Activated CD4-positive, alpha-beta T cell treated with anti-CD3 and anti-CD28 coated beads, Interleukin-2, Interleukin-6, amounts not matched to agents 100 ng/mL and 50 ng/mL, durations not matched to agents 16 hours and 8 hours (primary cell): ENCODE results near the gene SLC6A9.
A peak's percentile ranks its signal among the peaks of the same experiment; 100 is the strongest.

Experiments
- DNase-seq: peaks from one replicate; pipeline ENCODE4 v3.0.0-alpha.2; 2020

The SLC6A9 gene

DNA sequence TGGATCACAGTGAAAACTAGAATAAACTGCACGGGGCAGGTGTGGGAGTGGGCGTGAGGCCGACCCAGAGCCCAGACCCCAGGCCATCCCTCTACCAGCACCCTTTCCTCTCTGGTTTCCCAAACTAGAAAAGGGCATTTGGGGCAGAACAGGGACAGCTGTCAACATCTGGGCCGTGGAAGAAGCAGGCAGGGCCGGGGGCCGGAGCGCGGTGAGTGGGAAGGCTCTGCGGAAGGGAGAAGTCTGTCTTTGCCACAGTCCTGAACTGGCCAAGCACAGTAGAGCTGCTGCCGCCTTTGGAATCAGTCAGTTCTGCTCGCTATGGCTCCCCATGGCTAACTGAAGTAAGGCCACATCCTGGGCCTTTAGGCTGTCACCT, 33.3 kb downstream of the SLC6A9 start:
- no peak for DNase-seq

GRCh38 chr1:43997295-43997999, 33.8 kb downstream of the SLC6A9 start:
- DNase-seq: no peak

- DNase-seq: no peak
Observed at GRCh38 chr1:43996733-43997115, 34.5 kb downstream of the SLC6A9 start.

DNA sequence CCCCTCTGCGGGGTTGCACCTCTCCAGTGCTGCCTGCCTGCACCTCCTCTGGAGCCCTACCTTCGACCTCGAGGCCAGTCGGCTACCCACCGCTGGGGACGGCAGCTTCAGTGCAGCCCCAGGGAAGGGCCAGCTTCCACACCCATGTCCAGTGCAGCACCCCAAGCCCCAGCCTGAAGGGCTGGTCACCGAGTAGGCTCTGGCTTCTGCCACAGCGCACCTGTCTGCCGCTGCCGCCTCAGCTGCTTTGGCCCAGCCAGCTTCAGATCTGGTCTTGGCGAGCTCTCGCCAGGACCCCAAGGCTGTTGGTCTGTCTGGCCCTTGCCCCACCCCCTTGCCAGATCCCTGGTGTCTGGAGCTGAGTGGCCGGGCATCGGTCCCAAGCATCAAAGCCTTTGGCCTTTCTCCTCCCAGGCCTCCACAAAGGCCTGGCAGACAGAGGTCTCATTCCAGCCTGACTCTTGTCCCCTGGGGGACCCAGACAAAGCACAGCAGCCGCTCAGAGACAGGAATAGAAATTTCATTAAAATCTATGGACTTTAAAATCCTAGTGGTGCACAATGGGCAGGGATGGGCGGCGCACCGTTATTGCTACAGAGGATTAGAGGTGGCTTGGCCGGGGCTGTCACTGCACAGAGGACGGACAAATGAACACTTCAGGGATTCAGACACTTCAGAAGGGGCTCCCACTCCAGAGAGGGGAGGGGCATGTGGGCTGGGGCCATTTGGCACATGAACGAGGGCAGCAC, 35.1 kb downstream of the SLC6A9 start:
- DNase-seq: no peak

DNA sequence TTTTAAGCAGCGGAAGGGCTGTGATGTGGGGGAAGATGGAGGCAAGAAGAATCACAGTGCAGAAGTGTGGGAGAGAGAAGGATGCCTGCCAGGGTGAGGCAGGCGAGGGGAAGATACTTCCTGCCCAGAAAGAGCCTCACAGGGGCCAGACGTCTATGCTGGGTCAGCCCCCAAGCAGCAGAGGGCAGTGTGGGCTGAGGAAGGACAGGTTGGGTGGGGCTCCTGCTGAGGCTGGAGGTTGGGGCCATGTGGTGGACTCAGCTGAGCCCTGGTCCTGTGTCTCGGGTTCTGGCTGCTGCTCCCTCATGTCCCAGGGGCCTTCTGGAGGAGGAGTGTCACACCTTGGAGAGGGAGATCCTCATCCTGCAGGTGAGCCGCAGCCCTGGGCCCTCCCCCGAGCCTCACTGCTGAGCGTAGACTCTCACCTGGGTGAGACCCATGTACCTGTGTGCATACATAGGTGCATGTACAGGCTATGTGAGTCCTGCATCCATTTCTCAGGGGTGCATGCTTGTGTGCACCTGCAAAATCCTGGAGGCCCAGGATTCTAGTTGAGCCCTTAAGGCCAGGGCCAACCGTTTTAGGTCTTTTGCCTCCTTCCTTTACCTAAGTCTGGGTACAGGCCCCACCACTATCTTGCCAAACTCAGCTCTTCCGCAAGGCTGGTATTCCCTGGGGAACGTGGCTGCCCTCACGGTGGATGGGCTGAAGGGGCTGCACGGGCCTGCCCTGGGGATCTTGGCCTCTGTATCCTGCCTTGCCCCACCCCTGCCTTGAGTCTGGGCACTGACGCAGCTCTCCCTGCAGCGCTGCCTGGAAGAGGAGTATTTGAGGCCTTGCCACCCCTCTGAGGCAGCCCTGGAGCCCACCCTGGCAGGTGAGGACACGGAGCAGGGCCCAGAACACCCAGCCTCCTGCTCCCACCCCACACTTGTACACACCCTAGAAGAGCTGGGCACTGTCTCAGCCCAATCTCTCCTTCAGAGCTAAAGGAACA, 36.2 kb downstream of the SLC6A9 start:
- DNase-seq: peak; percentile 21

DNA sequence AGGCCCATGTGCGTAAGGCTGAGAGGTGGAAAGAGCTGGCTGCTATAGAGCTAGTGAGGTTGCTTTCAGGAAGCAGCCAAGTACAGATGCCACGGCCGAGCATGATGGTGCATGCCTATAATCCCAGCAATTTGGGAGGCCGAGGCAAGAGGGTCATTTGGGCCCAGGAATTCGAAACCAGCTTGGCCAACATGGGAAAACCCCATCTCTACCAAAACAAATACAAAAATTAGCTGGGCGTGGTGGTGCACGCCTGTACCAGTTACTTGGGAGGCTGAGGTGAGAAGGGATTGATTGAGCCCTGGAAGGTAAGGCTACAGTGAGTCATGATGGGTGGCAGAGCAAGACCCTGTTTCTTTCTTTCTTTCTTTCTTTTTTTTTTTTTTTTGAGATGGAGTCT, 37.2 kb downstream of the SLC6A9 start:
- DNase-seq: no peak

DNA sequence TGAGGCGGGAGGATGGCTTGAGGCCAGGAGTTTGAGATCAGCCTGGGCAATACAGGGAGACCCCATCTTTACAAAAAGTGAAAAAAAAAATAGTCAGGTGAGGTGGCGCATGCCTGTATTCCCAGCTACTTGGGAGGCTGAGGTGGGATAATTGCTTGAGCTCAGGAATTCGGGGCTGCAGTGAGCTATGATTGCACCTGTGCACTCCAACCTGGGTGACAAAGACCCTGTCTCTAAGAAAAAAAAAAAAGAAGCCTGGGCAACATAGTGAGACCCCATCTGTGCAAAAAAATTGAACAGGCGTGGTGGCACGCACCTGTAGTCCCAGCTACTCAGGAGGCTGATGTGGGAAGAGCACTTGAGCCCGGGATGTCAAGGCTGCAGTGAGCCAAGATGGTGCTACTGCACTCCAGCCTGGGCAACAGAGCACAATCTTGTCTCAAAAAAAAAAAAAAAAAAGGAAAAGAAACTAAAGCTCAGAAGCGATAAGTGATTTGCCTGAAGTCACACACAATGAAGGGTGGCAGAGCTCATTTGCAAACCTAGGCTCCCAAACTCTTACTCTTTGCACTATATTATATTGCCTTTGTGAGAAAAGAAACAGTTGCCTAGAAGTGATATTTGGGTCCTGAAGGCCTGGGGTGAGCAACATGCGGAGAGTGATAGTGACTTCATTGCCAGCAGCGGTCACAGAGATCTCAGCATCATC, 37.9 kb downstream of the SLC6A9 start:
- no peak for DNase-seq

DNA sequence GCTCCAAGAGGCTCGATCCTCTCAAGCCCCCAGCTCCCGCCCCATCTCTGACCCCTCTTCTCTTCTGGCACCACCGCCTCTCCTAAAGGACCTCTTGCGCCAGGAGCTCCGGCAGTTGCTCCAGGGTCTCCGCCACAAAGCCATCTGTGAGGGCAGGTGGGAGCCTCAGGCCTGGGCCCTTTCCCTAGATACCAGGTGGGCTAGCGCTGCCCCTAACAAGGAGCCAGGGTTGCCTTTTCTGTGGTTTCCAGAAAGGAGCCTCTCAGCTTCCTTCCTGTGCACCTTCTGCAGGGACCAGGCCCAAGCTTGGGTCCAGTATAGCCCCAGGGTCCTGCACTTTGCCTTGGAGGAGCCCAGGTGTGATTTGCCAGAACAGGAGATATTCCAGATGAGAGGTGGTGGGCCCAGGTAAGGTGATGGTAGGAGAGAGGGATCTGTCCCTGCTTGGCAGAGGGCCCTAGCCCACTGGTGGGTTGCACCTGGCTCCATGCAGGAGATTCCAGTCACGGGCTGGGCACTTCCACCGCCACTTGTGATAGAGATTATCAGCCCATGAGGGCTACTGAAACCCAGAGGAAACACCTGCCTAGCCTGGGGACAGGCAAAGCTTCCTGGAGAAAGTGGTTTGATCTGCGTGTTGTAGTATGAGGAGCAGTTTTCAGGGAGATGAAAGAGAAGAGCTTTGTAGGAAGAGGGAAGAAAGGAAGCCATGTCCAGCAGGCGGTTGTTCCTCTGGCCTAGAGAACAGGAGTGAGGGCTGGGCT, 38.8 kb downstream of the SLC6A9 start:
- DNase-seq: no peak

GRCh38 chr1:43991476-43992231, 39.6 kb downstream of the SLC6A9 start, which contains the start of gene CCDC24:
CCDC24 (plus strand) TSS chr1:43991599; CDS start chr1:43991879, 280 bp downstream.
- peak; percentile 85 for DNase-seq

DNA sequence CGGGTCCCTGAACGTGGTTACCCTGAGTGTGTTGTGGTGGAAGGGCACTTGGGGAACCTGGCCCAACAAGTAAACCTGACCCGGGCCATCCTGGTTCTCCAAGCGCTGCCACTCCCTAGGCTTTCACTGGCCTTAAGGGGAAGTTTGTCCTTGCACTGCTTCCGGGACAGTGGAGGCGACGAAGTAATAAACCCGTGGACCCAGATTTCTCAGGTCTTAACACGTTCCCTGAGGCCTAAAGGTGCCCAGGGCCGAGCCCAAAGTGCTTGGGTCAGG, 40.1 kb downstream of the SLC6A9 start:
- DNase-seq: no peak

- DNase-seq: no peak
Observed at GRCh38 chr1:43990271-43991199, 40.7 kb downstream of the SLC6A9 start.

DNA sequence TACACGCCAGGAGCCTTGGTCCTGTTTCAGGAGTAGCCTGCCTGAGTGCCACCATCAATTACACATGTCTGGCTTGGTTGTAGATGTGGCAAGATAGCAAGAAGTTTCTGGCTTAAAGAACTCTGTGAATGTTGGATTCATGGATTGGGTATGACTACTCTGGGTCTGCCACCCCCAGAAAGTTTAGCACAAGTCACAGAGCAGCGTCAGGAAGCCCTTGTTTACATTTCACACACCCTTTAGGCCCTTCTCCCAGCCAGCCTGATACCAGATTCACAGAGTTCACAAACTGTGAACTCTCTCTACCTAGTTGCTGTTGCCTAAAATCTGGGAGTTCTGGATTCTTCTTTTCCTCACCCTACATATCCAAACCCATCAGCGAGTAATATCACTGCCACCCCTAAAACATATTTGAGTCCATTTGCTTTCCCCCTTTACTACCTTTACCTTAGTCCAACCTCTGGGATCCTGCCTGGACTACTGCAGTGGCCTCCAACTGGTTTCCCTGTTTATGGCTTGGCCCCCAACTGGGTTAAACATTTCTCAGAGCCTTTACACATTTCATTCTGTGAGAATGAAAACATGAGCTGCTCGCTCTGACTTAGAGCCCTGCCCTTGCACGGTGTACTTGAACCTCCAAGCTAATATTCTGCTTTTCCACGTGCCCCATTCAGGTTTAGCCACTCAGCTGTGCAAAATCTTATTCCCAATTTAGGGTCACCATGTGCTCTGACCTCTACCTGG, 43.9 kb downstream of the SLC6A9 start:
- DNase-seq: no peak

- no peak for DNase-seq
Observed at GRCh38 chr1:43986712-43987111, 44.5 kb downstream of the SLC6A9 start.

DNA sequence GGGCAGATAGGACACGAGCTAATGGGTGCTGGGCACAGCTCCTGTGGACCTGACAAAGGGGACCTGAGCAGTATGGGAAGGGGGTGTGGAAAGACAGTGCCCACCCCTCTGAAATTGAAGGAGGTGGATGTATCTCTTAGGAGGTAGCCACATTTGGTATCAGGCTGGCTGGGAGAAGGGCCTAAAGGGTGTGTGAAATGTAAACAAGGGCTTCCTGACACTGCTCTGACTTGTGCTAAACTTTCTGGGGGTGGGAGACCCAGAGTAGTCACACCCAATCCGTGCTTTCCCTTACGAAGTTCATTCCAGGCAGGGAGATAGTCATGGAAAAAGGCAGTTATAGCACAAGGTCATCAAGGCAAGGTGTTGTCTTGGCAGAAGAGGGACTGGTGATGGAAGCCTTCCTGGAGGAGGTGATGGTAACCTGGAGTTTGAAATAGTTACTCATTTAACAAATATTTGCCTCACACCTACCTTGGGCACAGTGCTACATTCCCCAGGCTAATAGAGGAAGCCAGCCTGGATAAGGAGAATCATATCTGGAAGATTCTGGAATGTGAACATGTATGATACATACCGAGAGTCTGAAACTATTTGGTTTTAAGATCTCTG, 45.2 kb downstream of the SLC6A9 start:
- no peak for DNase-seq

DNA sequence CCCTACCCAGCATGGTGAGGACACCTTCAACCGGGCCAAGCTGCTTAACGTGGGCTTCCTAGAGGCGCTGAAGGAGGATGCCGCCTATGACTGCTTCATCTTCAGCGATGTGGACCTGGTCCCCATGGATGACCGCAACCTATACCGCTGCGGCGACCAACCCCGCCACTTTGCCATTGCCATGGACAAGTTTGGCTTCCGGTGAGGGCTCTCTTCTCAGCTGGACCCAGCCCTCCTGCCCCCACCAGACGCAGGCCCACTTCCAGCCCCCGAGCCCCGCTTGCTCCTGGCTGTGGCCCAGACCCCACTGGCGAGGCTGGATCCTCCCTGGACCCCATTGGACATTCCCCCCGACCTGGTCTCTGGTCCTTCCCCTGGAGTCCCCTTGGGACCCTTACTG, 46.4 kb downstream of the SLC6A9 start:
- DNase-seq: no peak

DNA sequence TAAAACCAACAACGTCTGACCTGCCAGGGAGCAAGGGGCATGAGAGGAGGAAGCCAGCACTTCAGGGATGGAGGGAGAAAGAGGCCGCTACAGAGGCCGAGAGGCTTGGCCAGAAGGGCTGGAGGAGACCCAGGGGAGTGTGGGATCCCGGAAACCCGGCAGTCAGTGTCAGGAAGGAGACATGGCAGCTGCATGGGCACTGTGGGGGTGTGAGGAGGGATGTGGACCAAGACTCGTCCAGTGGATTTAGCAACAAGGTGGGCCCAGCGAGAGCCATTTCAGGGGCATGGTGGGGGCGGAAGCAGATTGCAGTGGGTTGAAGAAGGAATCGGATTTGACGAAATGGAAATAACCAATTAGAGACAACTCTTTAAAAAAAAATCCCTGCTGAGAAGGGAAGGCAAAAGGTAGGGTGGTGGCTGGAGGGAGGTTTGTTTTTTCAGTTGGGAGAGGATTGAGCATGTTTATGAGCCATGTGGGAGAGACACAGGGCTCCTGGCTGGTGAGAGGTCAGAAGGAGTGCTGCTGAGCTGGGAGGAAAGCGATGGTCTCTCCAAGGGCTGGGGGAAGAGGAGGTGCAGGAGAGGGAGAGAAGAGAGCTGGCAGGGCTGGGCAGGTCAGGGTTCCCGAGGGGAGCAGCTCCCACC, 47.9 kb downstream of the SLC6A9 start:
- DNase-seq: no peak

- DNase-seq: no peak
Observed at GRCh38 chr1:43982808-43983207, 48.5 kb downstream of the SLC6A9 start.

DNA sequence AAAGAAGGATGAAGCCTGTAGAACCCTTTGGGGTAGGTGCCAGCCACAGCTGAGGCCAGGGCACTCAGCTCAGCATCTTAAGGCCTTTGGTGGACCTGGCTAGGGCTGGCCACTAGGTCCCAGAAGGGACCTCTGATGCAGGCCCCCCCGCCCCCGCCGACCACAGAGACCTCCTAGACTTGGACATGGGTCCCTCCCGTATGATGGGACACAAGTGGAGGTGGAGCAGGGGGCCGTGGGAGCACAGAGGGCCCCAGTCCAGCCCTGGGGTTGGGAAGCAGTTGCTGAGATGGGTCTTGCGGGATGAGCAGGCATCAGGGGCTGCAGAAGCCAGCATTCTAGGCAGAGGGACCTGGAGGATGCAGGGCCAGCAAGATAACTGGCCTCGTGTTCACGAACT, 49.0 kb downstream of the SLC6A9 start:
- DNase-seq: no peak
